DND-41 (cell line): ENCODE results near the gene RRAS.
A peak's percentile ranks its signal among the peaks of the same experiment; 100 is the strongest.

Source experiments
- ATAC-seq: fragments of 200-7000 bp; cut with Tn5 transposase; 3 replicates; pipeline ENCODE4 v1.9.1; 2021; ENCODE audit warnings: low read depth; ENCODE audit not compliant: insufficient read depth
- DNase-seq: peaks from one replicate; pipeline ENCODE4 v3.0.0-alpha.2; 2020
- H2AFZ ChIP-seq: 2 replicates; pipeline ENCODE4 v1.6.0; 2012; ENCODE audit warnings: low read depth, low read length
- H3K27ac ChIP-seq: 2 replicates; pipeline ENCODE4 v1.5.1; 2012; ENCODE audit warnings: low read length, inconsistent platforms
- H3K27me3 ChIP-seq: fragments of 200-600 bp; sonication (generic); 2 replicates; pipeline ENCODE4 v1.6.0; 2012; ENCODE audit warnings: low read length, mild to moderate bottlenecking, inconsistent platforms; ENCODE audit not compliant: insufficient read depth, poor library complexity
- H3K36me3 ChIP-seq: 2 replicates; pipeline ENCODE4 v1.5.1; 2012; ENCODE audit warnings: low read length, inconsistent platforms; ENCODE audit not compliant: insufficient read depth
- H3K4me1 ChIP-seq: 2 replicates; pipeline ENCODE4 v1.5.1; 2012; ENCODE audit warnings: mild to moderate bottlenecking, low read length; ENCODE audit not compliant: insufficient read depth
- H3K4me2 ChIP-seq: 2 replicates; pipeline ENCODE4 v1.6.0; 2012; ENCODE audit warnings: mild to moderate bottlenecking, moderate library complexity, low read length, inconsistent platforms; ENCODE audit not compliant: insufficient read depth
- H3K4me3 ChIP-seq, 2 experiments: fragments of 200-600 bp in 1 of 2; shearing (Covaris generic) in 1 of 2; 2 replicates each; pipeline ENCODE4 v1.5.1; 2012 to 2016; ENCODE audit warnings: inconsistent platforms in 2 of 2, low read length in 2 of 2, mild to moderate bottlenecking in 2 of 2, low read depth in 1 of 2, moderate library complexity in 1 of 2
- H3K79me2 ChIP-seq: 2 replicates; pipeline ENCODE4 v1.6.0; 2012; ENCODE audit warnings: low read length, inconsistent platforms; ENCODE audit not compliant: insufficient read depth
- H3K9ac ChIP-seq: 2 replicates; pipeline ENCODE4 v1.6.0; 2012; ENCODE audit warnings: low read depth, mild to moderate bottlenecking, inconsistent platforms, low read length, moderate library complexity
- H3K9me3 ChIP-seq: 2 replicates; pipeline ENCODE4 v1.5.1; 2012; ENCODE audit warnings: low read length, moderate library complexity, mild to moderate bottlenecking, inconsistent platforms; ENCODE audit not compliant: insufficient read depth, severe bottlenecking
- H4K20me1 ChIP-seq: 2 replicates; pipeline ENCODE4 v1.6.0; 2012; ENCODE audit warnings: low read length; ENCODE audit not compliant: insufficient read depth
- CTCF ChIP-seq: IDR thresholded peaks from 2 replicates; pipeline ENCODE4 v1.5.1; 2012; ENCODE audit warnings: borderline replicate concordance, low read length, moderate library complexity, mild to moderate bottlenecking; ENCODE audit not compliant: poor library complexity, severe bottlenecking; ENCODE audit errors: extremely low read depth
- EZH2 ChIP-seq: IDR thresholded peaks from 3 replicates; pipeline ENCODE4 v1.6.1; 2012; ENCODE audit warnings: borderline replicate concordance, low read depth, mild to moderate bottlenecking, moderate library complexity, low read length, inconsistent platforms; ENCODE audit not compliant: severe bottlenecking

The RRAS gene

GRCh38 chr19:49640113-49640898 lies at the start of gene RRAS:
TSS of gene RRAS (minus strand) at chr19:49640143. CDS start at chr19:49640098, 45 bp downstream.
- peak within 1 kb of the TSS; percentile 62 for H2AFZ ChIP-seq

GRCh38 chr19:49689133-49690078 lies 49.5 kb upstream of the RRAS start, which contains the start of gene ADM5:
TSS of gene ADM5 (plus strand) at chr19:49689594. CDS start at chr19:49689838, 244 bp downstream.
- Histone ChIP-seq H3K9ac (no peak within 1 kb of the TSS), H3K27ac (no peak within 1 kb of the TSS), H3K9me3 (no peaks in the 10 kb centered on the region), H4K20me1 (peaks cover 42% of the 10 kb centered on the region), H3K36me3 (peaks cover 49% of the 10 kb centered on the region), H2AFZ (no peak within 1 kb of the TSS), H3K4me3 (no peak within 1 kb of the TSS), H3K79me2 (no peaks in the 10 kb centered on the region), H3K4me2 (no peak within 1 kb of the TSS), H3K27me3 (no peaks in the 10 kb centered on the region), H3K4me1 (no peaks in the 10 kb centered on the region)
- TF ChIP-seq CTCF (no peak), EZH2 (no peak)
- peak; percentile 21; the same call in 2 of the 3 replicates for ATAC-seq
- no peak for DNase-seq

More at GRCh38 chr19:49640113-49640898, at the start of gene RRAS:
- TF ChIP-seq EZH2, result no peak
- TF ChIP-seq CTCF, result peak; percentile 1
- ATAC-seq (peak; percentile 81), DNase-seq (peak; percentile 100)
- peaks cover 16% of the 10 kb centered on the region for H4K20me1 ChIP-seq
- H3K79me2 ChIP-seq, result peaks cover 41% of the 10 kb centered on the region
- H3K36me3 ChIP-seq, result peaks cover 13% of the 10 kb centered on the region
- H3K27me3 ChIP-seq, result no peaks in the 10 kb centered on the region
- H3K9me3 ChIP-seq, result no peaks in the 10 kb centered on the region
- H3K4me3 ChIP-seq, result peak within 1 kb of the TSS; percentile 54 to 91
- H3K4me2 ChIP-seq, result peak within 1 kb of the TSS; percentile 88
- peaks cover 42% of the 10 kb centered on the region for H3K4me1 ChIP-seq
- H3K27ac ChIP-seq, result peak within 1 kb of the TSS; percentile 92
- H3K9ac ChIP-seq, result peak within 1 kb of the TSS; percentile 99

GRCh38 chr19:49688531-49689132 lies 48.7 kb upstream of the RRAS start:
- H3K79me2 ChIP-seq, result peaks cover 7% of the 10 kb centered on the region; the same call in 1 of the 2 replicates
- no peak overlapping the region for H3K4me3 ChIP-seq
- DNase-seq, result no peak
- H3K9ac ChIP-seq, result no peak overlapping the region
- no peaks in the 10 kb centered on the region for H3K9me3 ChIP-seq
- no peak overlapping the region for H3K4me2 ChIP-seq
- H3K27ac ChIP-seq, result no peak overlapping the region
- TF ChIP-seq EZH2 (no peak), CTCF (no peak)
- no peak overlapping the region for H2AFZ ChIP-seq
- no peaks in the 10 kb centered on the region for H3K4me1 ChIP-seq
- ATAC-seq, result no peak
- H3K27me3 ChIP-seq, result no peaks in the 10 kb centered on the region
- H4K20me1 ChIP-seq, result peaks cover 50% of the 10 kb centered on the region
- H3K36me3 ChIP-seq, result peaks cover 57% of the 10 kb centered on the region
